Activated CD4-positive, alpha-beta T cell treated with anti-CD3 and anti-CD28 coated beads, Interleukin-2, amount 50 U/mL, for 1 hour (primary cell): ENCODE results near the gene ERI3.

ENCODE experiments used
- DNase-seq: peaks from one replicate; pipeline ENCODE4 v3.0.0-alpha.2; 2020

The ERI3 gene

GRCh38 chr1:44200336-44200735, 154.7 kb downstream of the ERI3 start:
- no peak for DNase-seq

- no peak for DNase-seq
These were observed 180.4 kb downstream of the ERI3 start for GRCh38 chr1:44174630-44175029.
